Measurements from ENCODE around the gene FGFRL1.

- TF ChIP-seq CTCF (IDR thresholded peaks at IDR 0.05; ENCODE audit: low read depth, low read length) (no peak), EZH2phosphoT487 (IDR thresholded peaks at IDR 0.05; ENCODE audit: low read depth) (no peak)
Observed at GRCh38 chr4:968621-969394, 42.6 kb upstream of the FGFRL1 start.
